Calu3 (cell line): ENCODE results near the gene VWF. TPM values are rescaled to one million over a fixed set of nuclear protein-coding genes. Genes with fewer than 3 reads are reported as not detected.

Experiments used
- BruUV-seq: library from RNA; stranded (reverse); fragments of 400-500 nt; replicated peaks from 2 replicates; lab custom pipeline; 2021; lab: Mats Ljungman, UMichigan
- CTCF ChIA-PET: fragments of 300-600 bp; sonication (Branson Sonifier 250); formaldehyde crosslinking; loops from one replicate; lab custom pipeline; 2022; ENCODE audit warnings: antibody characterized with exemption; lab: Charles Lee
- DNase-seq: peaks from one replicate; pipeline ENCODE4 v3.0.0; 2022
- H3K27ac Mint-ChIP-seq: one replicate; pipeline ENCODE4 v1.8.0; 2022; ENCODE audit warnings: mixed read lengths; ENCODE audit not compliant: unreplicated experiment
- H3K27me3 Mint-ChIP-seq: one replicate; pipeline ENCODE4 v1.8.0; 2022; ENCODE audit warnings: mixed read lengths; ENCODE audit not compliant: unreplicated experiment
- H3K36me3 Mint-ChIP-seq: one replicate; pipeline ENCODE4 v1.8.0; 2022; ENCODE audit warnings: mild to moderate bottlenecking, moderate library complexity, mixed read lengths; ENCODE audit not compliant: insufficient read depth, unreplicated experiment
- H3K4me1 Mint-ChIP-seq: one replicate; pipeline ENCODE4 v1.8.0; 2022; ENCODE audit warnings: mild to moderate bottlenecking, low read depth, mixed read lengths; ENCODE audit not compliant: unreplicated experiment
- H3K4me3 Mint-ChIP-seq: one replicate; pipeline ENCODE4 v1.8.0; 2022; ENCODE audit warnings: mild to moderate bottlenecking, low read depth, moderate library complexity, mixed read lengths; ENCODE audit not compliant: unreplicated experiment
- H3K9me3 Mint-ChIP-seq: one replicate; pipeline ENCODE4 v1.8.0; 2022; ENCODE audit warnings: low read depth, mixed read lengths; ENCODE audit not compliant: unreplicated experiment
- CTCF ChIP-seq: fragments of 200-600 bp; IDR thresholded peaks from one replicate; pipeline ENCODE4 v1.8.0; 2022; ENCODE audit warnings: antibody characterized with exemption; ENCODE audit not compliant: unreplicated experiment
- intact Hi-C: fragments of 100-400 bp; cut with micrococcal nuclease; formaldehyde crosslinking; loops from one replicate; pipeline ENCODE4 v1.10.0; 2022; ENCODE audit not compliant: unreplicated experiment
- total RNA-seq: library from RNA; stranded (reverse); gene quantifications from 2 replicates; pipeline ENCODE4 v1.2.3, GENCODE V29; 2022

Gene VWF
- total RNA-seq, 1 experiment from 2014 or later, result not detected

- BruUV-seq, result no TSS peak
- peaks cover 7% of the 10 kb centered on the region for H3K36me3 Mint-ChIP-seq
- peaks cover 31% of the 10 kb centered on the region for H3K4me1 Mint-ChIP-seq
- H3K27me3 Mint-ChIP-seq, result peaks cover 14% of the 10 kb centered on the region
- H3K9me3 Mint-ChIP-seq, result no peaks in the 10 kb centered on the region
- no peak for TF ChIP-seq CTCF
- CTCF ChIA-PET, result interaction anchor here (0.6 to 1.6 kb wide), 6 partner anchors 8 to 187 kb away, joined by 3 to 9 read pairs (median 5); no protein-coding TSS in a partner anchor
- no peak overlapping the region for H3K27ac Mint-ChIP-seq
- no peak for DNase-seq
- peak overlapping the region; percentile 48 for H3K4me3 Mint-ChIP-seq
- intact Hi-C loops, result no loop called here
These were observed 32.5 kb downstream of the VWF start for GRCh38 chr12:6091786-6092566.

GRCh38 chr12:6090803-6091202 lies 33.7 kb downstream of the VWF start:
- Mint-ChIP-seq H3K27ac (no peak overlapping the region), H3K27me3 (peaks cover 2% of the 10 kb centered on the region), H3K4me1 (peaks cover 38% of the 10 kb centered on the region), H3K36me3 (peaks cover 7% of the 10 kb centered on the region), H3K9me3 (no peaks in the 10 kb centered on the region), H3K4me3 (no peak overlapping the region)
- intact Hi-C loops, result no loop called here
- CTCF ChIA-PET, result interaction anchor here (0.6 kb wide), 2 partner anchors 10 to 61 kb away, joined by 3 read pairs; no protein-coding TSS in a partner anchor
- no peak for TF ChIP-seq CTCF
- no peak for DNase-seq
- BruUV-seq, result no TSS peak

- Mint-ChIP-seq H3K27ac (peak overlapping the region; percentile 28), H3K36me3 (peaks cover 7% of the 10 kb centered on the region), H3K27me3 (no peaks in the 10 kb centered on the region), H3K9me3 (no peaks in the 10 kb centered on the region), H3K4me3 (no peak overlapping the region), H3K4me1 (peaks cover 50% of the 10 kb centered on the region)
- peak; percentile 40 for DNase-seq
- TF ChIP-seq CTCF, result no peak
- intact Hi-C loops, result no loop called here
- CTCF ChIA-PET, result interaction anchor here (0.5 to 1.1 kb wide), 3 partner anchors 28 to 205 kb away, joined by 3 to 4 read pairs (median 4); no protein-coding TSS in a partner anchor
- BruUV-seq, result no TSS peak
These were observed 35.3 kb downstream of the VWF start for GRCh38 chr12:6088921-6089747.

- Mint-ChIP-seq H3K4me3 (no peak overlapping the region), H3K4me1 (peaks cover 32% of the 10 kb centered on the region), H3K36me3 (no peaks in the 10 kb centered on the region), H3K27me3 (no peaks in the 10 kb centered on the region), H3K27ac (no peak overlapping the region), H3K9me3 (no peaks in the 10 kb centered on the region)
- BruUV-seq, result no TSS peak
- CTCF ChIA-PET, result no interaction called here
- intact Hi-C loops, result no loop called here
- no peak for TF ChIP-seq CTCF
- no peak for DNase-seq
These were observed 38.2 kb downstream of the VWF start for GRCh38 chr12:6086316-6086715.
